ENCODE results near the gene EFCAB7. TPM values are rescaled to one million over a fixed set of nuclear protein-coding genes. Genes with fewer than 3 reads are reported as not detected.

EFCAB7 gene
- total and polyA plus RNA-seq, 2 of the 4 experiments (the other 2 are of a cell fraction) = 2.3 TPM

DNA sequence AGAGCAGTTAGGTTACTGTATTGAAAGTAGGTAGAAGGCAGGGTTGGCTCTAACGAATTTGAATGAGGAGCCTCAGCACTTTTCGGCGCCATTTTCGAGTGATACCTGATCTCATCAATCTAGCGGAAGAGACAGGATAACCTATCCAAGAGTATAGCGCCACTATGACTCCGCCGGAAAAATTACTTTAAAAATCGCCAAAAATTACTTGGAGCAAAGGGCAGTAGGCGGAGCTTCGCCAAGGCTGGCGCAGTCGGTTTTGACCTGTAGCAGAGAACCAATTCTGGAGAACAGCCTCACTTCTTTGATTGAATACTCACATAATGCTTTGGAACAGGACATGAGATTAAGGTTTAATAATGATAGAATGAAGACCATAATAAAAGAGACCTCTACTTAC is 25.6 kb downstream of the EFCAB7 start:
- Histone ChIP-seq H2BK15ac (ENCODE audit: low read depth, low read length) (no peak overlapping the region), H2BK20ac (ENCODE audit: low read depth, low read length) (no peak overlapping the region), H3K4me2 (ENCODE audit: low read depth, low read length) (no peak overlapping the region), H3K18ac (ENCODE audit: low read depth, low read length) (no peak overlapping the region), H3K56ac (ENCODE audit: extremely low read depth, insufficient read depth, low read length) (no peak overlapping the region), H4K20me1 (ENCODE audit: insufficient read depth, low read length) (no peaks in the 10 kb centered on the region), H3K14ac (replicated peaks; ENCODE audit: low read depth, low read length) (no peak overlapping the region), H2AK9ac (replicated peaks; ENCODE audit: low read depth, low read length, poor library complexity) (no peak overlapping the region), H3K9ac (ENCODE audit: low read depth, low read length) (no peak overlapping the region), H3K4ac (ENCODE audit: low read depth, low read length) (no peak overlapping the region), H3K4me3 (ENCODE audit: insufficient read depth, low read depth, low read length) (no peak overlapping the region), H3K79me1 (ENCODE audit: low read depth in 1 of 2, low read length in 2 of 2) (no peaks in the 10 kb centered on the region), H2AK5ac (ENCODE audit: low read depth, low read length) (no peak overlapping the region), H3K36me3 (ENCODE audit: control insufficient read depth, insufficient read depth, low read length) (no peaks in the 10 kb centered on the region), H3K27ac (ENCODE audit: insufficient read depth, low read length) (no peak overlapping the region), H2BK120ac (ENCODE audit: low read depth, low read length) (no peak overlapping the region), H3K4me1 (ENCODE audit: control insufficient read depth, insufficient read depth, low read length) (no peaks in the 10 kb centered on the region), H4K91ac (ENCODE audit: insufficient read depth, low read depth, low read length) (no peak overlapping the region), H3K9me3 (ENCODE audit: control insufficient read depth, insufficient read depth, low read length) (no peaks in the 10 kb centered on the region), H4K5ac (ENCODE audit: low read depth, low read length) (no peak overlapping the region), H3K9me1 (ENCODE audit: insufficient read depth, low read length) (peaks cover 8% of the 10 kb centered on the region), H2AFZ (replicated peaks; ENCODE audit: low read length, poor library complexity) (no peak overlapping the region), H4K8ac (ENCODE audit: low read depth in 2 of 2, low read length in 2 of 2) (no peak overlapping the region), H3K27me3 (ENCODE audit: control insufficient read depth, insufficient read depth, low read length) (no peaks in the 10 kb centered on the region), H3K23ac (ENCODE audit: low read depth, low read length) (no peak overlapping the region), H2BK5ac (ENCODE audit: low read depth, low read length, poor library complexity, severe bottlenecking) (no peak overlapping the region)
- ChIA-PET CTCF (no interaction called here), POLR2A (ENCODE audit: unreplicated experiment) (no interaction called here)
- DNase-seq (no peak), ATAC-seq (ENCODE audit: low read depth) (no peak)
- 100% methylated on average over 7 of the region's 13 CpGs; no CpG with 5 or more reads in 1 of the 2 experiments for WGBS, 2 experiments (ENCODE audit: extremely low coverage in 2 of 2, insufficient read length in 1 of 2)
- dilution Hi-C loops (cut with HindIII; ENCODE audit: low sequenced_read_pairs, unreplicated experiment) = no loop called here
- intact Hi-C loops (cut with micrococcal nuclease) = no loop called here
- no TSS peak for BruUV-seq (replicated peaks)
- TF ChIP-seq CHD1 (IDR thresholded peaks at IDR 0.05; ENCODE audit: low read depth, low read length) (no peak), RFX5 (IDR thresholded peaks at IDR 0.05; ENCODE audit: low read depth, low read length) (no peak), MXI1 (IDR thresholded peaks at IDR 0.05; ENCODE audit: borderline replicate concordance, low read depth, low read length) (no peak), BHLHE40 (IDR thresholded peaks at IDR 0.05; ENCODE audit: low read depth, low read length) (no peak), RAD21 (IDR thresholded peaks at IDR 0.05; ENCODE audit: low read length) (no peak), MAZ (IDR thresholded peaks at IDR 0.05; ENCODE audit: borderline replicate concordance, low read depth, low read length) (no peak), RCOR1 (IDR thresholded peaks at IDR 0.05; ENCODE audit: insufficient replicate concordance, low read length) (no peak), NFE2L2 (IDR thresholded peaks at IDR 0.05; ENCODE audit: low read depth, low read length) (no peak), MAFK (IDR thresholded peaks at IDR 0.05; ENCODE audit: low read depth, low read length) (no peak), FOS (IDR thresholded peaks at IDR 0.05; ENCODE audit: low read depth, low read length) (no peak), SMC3 (IDR thresholded peaks at IDR 0.05; ENCODE audit: low read depth, low read length) (no peak), CEBPB (IDR thresholded peaks at IDR 0.05; ENCODE audit: low read depth, low read length) (no peak), POLR2A (IDR thresholded peaks at IDR 0.05; ENCODE audit: low read depth, low read length) (no peak)
- TF ChIP-seq, protein P1, sequence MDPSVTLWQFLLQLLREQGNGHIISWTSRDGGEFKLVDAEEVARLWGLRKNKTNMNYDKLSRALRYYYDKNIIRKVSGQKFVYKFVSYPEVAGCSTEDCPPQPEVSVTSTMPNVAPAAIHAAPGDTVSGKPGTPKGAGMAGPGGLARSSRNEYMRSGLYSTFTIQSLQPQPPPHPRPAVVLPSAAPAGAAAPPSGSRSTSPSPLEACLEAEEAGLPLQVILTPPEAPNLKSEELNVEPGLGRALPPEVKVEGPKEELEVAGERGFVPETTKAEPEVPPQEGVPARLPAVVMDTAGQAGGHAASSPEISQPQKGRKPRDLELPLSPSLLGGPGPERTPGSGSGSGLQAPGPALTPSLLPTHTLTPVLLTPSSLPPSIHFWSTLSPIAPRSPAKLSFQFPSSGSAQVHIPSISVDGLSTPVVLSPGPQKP (IDR thresholded peaks at IDR 0.05; ENCODE audit: borderline replicate concordance, low read depth, low read length) = no peak
- TF ChIP-seq, protein P2, sequence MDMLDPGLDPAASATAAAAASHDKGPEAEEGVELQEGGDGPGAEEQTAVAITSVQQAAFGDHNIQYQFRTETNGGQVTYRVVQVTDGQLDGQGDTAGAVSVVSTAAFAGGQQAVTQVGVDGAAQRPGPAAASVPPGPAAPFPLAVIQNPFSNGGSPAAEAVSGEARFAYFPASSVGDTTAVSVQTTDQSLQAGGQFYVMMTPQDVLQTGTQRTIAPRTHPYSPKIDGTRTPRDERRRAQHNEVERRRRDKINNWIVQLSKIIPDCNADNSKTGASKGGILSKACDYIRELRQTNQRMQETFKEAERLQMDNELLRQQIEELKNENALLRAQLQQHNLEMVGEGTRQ (IDR thresholded peaks at IDR 0.05; ENCODE audit: low read depth, low read length) = no peak
- TF ChIP-seq, protein P3, sequence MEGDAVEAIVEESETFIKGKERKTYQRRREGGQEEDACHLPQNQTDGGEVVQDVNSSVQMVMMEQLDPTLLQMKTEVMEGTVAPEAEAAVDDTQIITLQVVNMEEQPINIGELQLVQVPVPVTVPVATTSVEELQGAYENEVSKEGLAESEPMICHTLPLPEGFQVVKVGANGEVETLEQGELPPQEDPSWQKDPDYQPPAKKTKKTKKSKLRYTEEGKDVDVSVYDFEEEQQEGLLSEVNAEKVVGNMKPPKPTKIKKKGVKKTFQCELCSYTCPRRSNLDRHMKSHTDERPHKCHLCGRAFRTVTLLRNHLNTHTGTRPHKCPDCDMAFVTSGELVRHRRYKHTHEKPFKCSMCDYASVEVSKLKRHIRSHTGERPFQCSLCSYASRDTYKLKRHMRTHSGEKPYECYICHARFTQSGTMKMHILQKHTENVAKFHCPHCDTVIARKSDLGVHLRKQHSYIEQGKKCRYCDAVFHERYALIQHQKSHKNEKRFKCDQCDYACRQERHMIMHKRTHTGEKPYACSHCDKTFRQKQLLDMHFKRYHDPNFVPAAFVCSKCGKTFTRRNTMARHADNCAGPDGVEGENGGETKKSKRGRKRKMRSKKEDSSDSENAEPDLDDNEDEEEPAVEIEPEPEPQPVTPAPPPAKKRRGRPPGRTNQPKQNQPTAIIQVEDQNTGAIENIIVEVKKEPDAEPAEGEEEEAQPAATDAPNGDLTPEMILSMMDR (conservative IDR thresholded peaks at IDR 0.05; ENCODE audit: low read depth, low read length) = no peak
- in situ Hi-C loops (cut with MboI; ENCODE audit: low sequenced_read_pairs) = loop anchor here (25.0 kb wide), 1 partner anchor 712 kb away; no protein-coding TSS in a partner anchor

Data from IMR-90 (cell line).